ENCODE measurements around the gene LRRC32.

- TF ChIP-seq BHLHE40 (IDR thresholded peaks at IDR 0.05; ENCODE audit: borderline replicate concordance) (no peak), NFRKB (IDR thresholded peaks at IDR 0.05) (no peak), SP1 (IDR thresholded peaks at IDR 0.05) (no peak), ARNT (IDR thresholded peaks at IDR 0.05) (no peak), TARDBP (IDR thresholded peaks at IDR 0.05) (no peak), FOXA1 (IDR thresholded peaks at IDR 0.05) (no peak), FOXM1 (IDR thresholded peaks at IDR 0.05; ENCODE audit: borderline replicate concordance) (no peak), ZNF384 (IDR thresholded peaks at IDR 0.05) (no peak), CTBP1 (IDR thresholded peaks at IDR 0.05; ENCODE audit: borderline replicate concordance) (no peak)
Observed at GRCh38 chr11:76610871-76611475, 59.6 kb downstream of the LRRC32 start.

All from HEK293T (cell line).